HT-29 (cell line): ENCODE results near the gene DBNL. TPM values are rescaled to one million over a fixed set of nuclear protein-coding genes. Genes with fewer than 3 reads are reported as not detected.
"Not testable (repeated sequence)": the region's sequence is repeated elsewhere in the genome, so short reads cannot be mapped to it uniquely, and the experiment has no call there.

Experiments used
- DNase-seq: peaks from one replicate; pipeline ENCODE4 v3.0.0-alpha.2; 2015; ENCODE audit warnings: low spot score
- total RNA-seq: library from RNA; depleted of rRNA; stranded (reverse); fragments of >200 nt; shearing (Covaris generic); gene quantifications from 2 replicates; pipeline ENCODE4 v1.2.3, GENCODE V29; 2014; rRNA removed

Gene DBNL
- total RNA-seq = 184 and 203 TPM in 2 replicates

DNA sequence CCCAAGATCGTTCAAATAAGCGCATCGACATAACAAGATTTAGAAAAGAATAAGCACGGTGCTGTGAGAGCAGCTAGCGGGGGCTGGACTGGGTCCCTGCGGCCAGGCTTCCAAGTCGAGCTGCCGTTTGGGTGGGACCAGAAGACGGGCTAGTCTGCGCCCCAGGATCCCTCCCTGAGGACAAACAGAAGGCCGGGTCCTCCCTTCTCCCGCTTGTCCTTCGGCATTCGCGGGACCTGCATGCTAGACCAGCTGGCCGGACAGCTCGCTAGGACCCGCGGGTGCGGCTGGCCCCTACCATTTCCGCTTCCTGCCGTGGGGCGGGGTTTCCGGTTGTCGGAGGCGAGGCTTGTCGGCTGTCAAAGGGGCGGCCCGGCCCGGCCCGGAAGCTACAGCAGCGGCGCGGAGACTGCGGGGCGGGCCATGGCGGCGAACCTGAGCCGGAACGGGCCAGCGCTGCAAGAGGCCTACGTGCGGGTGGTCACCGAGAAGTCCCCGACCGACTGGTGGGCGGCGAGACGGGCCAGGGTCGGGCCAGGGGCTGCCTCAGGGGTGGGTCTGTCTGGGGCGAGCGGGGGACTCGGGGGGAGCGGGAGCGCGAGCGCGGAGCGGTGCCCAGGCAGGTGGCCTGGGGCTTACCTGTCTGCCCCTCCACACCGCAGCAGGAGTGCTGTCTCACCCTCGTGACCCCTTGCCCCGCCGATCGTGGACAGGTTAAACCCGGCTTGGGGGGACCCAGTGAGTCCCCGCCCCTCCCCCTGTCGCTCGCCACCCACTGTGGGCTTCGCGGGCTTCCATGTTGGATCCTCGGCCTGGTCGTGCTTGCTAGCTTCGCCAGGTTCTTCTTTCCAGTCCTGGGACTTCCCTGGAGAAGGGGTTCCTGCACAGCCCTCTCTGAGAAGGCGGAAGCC lies at the start of gene DBNL:
Gene DBNL (plus strand): TSS at position 388 of the 911 bp plus-strand sequence. CDS start 36 bp downstream, at position 424.
- peak; percentile 95 for DNase-seq

DNA sequence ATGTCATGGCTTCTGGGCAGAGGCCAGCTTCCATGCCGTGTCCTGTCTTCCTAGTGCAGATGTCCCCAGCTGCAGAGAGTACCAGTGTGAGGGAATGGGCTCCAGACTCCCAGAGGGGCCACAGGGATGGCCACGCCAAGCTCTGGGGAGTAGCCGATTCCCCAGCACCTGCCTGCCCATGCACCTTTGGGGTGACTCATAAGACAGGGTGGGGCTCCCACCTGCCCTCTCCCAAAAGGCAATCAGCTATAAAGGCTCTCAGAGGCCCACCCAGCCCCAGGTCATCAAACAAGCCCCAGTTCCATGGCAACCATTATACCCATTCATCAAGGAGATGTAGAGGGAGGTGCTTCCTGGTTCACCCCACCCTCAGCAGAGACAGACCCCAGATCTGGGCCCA lies 47.0 kb upstream of the DBNL start, which contains the start of gene SPDYE1:
Gene SPDYE1 (plus strand): TSS at position 366 of the 400 bp plus-strand sequence. CDS start 2,053 bp downstream, outside the sequence.
- DNase-seq = not testable (repeated sequence)

DNA sequence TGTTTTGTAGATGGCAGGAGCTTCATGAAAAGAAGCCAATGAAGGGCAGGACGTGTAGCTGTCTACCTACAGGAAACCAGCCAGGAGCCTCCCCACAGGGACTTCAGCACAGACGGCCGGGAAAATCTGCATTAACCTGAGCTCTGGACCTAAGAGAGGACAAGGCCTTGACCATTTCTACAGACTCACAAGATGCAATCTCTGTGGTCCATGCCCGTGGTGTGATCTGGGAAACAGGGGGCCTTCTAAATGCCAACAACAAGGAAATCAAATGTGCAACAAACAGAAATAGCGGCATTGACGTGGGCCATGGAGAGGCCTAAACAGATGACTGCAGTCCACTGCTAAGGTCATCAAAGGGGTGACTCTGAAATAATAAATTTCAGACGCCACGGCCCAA lies 32.4 kb upstream of the DBNL start:
- not testable (repeated sequence) for DNase-seq

DNA sequence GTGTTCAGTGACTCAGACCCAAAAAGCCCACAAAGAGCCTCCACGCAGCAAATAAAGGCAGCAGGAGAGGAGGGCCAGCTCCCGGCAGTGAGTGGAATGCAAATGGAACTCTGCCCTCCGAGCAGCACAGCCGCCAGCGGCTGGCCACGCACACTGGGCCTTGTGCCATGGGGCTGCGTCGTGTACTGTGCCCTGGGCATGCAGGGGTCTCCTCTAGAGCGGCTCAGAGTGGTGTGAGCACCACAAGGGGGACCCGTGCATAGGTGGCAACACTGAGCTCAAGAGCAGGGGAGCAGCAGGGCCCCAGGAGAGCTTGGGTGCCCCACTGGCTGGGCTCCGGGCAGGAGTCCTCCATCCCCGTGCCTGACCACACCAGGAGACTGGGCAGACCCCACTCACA lies 29.4 kb upstream of the DBNL start:
- DNase-seq = not testable (repeated sequence)

DNA sequence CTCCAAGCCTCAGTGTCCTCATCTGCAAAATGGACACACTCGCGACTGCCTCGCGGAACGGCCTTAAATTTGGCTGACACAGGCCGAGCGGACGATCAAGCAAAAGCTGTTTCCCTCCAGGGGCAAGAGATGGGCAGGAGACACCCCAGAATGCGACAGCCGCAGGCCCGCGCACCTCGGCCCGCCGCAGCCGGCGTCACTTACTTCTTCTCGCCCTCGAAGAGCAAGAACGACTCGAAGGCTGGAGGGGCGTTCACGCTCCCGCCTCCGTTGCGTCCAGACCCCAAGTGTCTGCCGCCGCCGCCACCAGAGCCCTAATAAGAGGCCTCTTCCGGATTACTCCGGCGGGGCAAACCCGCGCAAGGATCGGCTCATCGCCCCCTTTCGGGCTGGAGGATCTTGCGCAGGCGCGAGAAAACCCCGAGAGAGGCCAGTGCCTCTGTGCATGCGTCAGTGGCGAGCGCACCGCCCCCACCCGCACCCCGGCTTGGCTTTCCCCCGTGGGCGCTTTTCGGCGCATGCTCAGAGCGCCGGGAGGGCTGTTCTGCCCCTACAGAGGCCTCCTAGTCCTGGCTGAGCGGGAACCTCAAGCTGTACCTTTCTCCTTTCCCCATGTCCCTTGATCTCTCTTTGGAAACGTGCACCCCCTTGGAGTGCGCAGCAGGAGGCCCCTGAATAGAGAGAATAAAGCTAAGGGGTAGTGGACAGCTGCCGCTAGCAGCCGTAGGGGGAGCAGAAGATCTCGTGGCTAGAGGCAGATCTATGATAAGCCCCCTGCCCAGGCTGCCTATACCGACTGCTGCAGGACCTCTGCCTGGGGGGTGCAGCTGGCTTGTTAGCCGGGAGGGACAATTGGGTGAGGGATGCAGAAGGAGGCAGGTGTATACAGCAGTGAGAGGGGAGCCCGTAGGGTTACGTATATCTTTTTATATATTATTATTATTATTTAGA lies 25.4 kb upstream of the DBNL start:
- peak; percentile 98 for DNase-seq

DNA sequence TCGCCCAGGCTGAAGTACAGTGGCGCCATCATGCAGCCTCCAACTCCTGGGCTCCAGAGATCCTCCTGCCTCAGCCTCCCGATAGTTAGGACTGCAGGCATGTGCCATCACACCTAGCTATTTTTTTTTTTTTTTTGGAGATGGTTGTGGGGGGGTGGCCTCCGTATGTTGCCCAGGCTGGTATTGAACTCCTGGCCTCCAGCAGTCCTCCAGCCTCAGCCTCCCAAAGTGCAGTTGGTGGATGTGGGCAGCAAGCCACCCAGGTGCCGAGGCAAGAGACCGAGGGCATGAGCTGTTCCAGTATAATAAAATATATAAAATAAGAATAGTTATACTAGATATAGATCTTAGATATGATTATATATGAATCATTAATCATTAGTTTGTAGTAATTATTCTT lies 24.7 kb upstream of the DBNL start:
- DNase-seq = not testable (repeated sequence)

DNA sequence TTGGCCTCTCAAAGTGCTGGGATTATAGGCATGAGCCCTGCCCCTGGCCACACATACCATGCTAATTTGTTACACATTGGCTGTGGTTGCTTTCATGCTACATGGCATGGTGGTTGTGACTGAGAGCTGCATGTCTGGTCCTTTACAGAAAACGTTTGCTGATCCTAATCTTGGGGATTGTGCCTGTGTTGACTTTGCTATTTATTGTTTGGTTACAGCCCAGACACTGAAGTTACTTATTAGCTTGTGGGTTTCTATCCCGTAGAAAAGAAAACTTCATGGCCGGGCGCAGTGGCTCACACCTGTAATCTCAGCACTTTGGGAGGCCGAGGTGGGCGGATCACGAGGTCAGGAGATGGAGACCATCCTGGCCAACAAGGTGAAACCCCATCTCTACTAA lies 22.4 kb upstream of the DBNL start:
- not testable (repeated sequence) for DNase-seq

DNA sequence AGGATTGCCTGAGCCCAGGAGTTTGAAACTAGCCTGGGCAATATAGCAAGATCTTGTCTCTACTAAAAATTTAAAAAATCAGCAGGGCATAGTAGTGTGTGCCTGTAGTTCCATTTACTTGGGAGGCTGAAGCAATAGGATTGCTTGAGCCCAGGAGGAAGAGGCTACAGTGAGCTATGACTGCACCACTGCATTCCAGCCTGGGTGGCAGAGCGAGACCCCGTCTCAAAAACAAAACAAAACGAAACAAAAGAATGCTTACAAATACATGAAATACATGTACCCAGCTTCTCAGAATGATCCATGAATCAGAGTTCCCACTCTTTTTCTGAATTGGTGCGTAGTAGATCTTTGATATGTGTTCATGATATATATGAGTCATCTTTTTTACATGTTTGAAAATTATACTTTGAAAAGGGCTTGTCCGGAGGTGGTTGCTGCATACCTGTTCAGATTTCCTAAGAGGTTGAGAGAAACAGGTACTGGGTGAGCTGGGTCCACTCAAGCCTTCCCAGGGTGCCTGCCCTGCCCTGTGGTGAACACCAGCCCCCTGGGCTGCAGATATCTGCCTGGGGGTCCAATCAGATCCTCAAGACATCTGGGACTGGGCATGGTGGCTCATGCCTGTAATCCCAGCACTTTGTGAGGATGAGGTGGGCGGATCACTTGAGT lies 21.6 kb upstream of the DBNL start:
- not testable (repeated sequence) for DNase-seq

DNA sequence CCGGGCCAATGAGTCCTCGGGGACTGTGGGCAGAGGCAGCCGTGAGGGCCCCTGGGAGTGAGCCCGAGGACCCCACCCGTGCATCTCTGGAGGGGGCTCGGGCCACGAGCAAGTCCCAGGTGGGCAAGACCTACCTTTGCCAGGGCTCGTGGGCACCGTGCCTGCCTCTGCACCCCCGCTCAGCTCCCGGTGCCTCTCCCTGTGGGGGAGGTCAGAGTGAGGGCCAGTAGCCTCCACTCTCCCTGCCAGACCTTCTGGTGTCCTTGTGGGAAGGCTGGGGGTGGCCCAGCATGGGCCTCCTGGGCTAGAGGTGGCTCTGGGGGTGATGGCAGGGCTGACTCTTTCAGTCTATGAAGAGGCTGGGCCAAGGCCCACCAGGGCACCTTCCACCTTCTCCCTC lies 15.1 kb upstream of the DBNL start:
- not testable (repeated sequence) for DNase-seq

DNA sequence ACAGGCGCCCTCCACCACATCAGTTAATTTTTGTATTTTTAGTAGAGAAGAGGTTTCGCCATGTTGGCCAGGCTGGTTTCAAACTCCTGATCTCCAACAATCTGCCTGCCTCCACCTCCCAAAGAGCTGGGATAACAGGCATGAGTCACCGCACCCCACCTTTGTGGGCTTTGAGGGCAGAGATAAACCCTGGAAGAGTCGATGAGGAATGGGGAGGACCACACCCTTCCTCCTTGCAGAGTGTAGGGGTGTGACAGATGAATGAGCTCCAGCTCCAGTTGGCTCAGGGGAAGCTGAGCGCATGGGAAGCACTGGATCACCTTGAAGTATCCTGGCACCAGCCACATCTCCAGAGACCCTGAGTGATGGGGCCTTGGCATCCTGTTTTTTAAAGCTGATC lies 14.5 kb upstream of the DBNL start:
- DNase-seq = not testable (repeated sequence)

DNA sequence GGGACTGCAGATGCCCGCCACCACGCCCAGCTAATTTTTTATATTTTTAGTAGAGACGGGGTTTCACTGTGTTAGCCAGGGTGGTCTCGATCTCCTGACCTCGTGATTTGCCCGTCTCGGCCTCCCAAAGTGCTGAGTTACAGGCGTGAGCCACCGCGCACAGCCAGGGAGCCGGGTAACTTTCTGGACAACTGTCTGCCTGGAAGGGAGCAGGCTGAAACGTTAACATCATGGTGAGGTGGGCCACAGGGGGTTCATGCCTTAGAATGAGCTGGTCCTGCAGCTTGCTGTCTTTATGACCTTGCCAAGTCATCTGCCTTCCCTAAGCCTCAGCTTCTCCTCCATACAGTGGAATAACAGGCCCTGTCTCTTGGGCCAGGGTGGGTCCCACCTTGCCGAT lies 13.2 kb upstream of the DBNL start:
- DNase-seq = not testable (repeated sequence)

DNA sequence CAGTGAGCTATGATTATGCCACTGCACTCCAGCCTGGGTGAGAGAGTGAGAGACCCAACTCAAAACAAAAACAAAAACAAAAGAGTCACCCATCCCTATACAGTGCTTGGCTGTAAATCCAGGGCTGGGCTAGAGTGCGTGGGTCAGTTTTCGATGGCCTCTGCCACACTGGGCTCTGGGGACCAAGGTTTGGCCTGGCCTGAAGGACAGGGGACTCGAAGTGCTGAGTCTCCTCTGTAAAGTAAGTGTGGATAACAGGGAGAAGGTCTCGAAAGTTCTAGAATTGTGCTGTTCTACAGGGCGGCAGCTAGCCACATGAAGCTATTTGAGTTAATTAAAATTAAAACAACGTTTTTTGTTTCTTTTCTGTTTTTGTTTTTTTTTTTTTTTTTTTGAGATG lies 12.5 kb upstream of the DBNL start:
- not testable (repeated sequence) for DNase-seq

DNA sequence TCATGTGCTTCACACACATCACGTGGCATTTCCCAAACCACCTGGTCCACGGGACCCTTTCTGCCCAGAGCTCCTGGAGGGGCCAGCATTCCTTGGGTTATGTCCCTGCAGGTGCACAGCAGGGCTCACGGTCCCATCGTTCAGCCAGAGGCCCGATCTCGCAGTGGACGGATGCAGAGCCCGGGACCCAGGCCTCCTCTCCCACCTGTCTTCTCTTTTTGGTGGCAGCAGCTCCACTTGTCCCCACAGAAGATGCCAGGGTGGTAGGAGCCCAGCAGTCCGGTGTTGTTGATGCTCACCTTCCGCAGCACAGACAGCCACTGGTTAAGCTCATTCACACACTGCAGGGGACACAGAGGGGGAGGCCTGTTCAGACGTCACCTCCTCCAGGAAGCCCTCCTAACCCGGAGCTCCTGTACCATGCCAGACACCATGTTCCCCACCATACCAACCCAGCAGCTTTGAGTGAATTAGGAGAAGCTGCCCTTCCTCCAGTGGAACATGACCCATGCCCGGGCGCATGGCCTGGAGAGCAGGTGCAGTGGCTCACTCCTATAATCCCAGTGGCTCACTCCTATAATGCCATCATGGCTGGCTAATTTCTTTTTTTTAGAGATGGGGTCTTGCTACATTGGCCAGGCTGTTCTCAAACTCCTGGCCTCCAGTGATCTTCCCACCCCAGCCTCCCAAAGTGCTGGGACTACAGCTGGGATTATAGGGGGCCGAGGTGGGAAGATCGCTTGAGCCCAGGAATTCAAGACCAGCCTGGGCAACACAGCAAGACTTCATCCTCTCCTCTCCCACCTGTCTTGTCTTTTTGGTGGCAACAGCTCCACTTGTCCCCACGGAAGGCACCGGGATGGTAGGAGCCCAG lies 10.3 kb upstream of the DBNL start:
- not testable (repeated sequence) for DNase-seq

DNA sequence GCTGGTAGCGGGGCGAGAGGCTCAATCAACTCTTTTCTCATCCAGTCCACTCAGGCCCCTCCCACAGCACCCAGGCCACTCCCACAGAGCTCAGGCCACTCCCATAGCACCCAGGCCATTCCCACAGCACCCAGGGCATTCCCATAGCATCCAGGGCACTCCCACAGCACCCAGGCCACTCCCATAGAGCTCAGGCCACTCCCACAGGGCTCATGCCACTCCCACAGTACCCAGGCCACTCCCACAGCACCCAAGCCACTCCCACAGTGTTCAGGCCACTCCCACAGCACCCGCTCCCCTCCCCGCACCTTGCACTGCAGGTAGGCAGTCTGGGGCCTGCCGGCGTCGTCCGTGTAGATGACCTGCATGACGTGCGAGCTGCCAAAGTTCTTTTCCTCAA lies 8.1 kb upstream of the DBNL start:
- peak; percentile 85 for DNase-seq

DNA sequence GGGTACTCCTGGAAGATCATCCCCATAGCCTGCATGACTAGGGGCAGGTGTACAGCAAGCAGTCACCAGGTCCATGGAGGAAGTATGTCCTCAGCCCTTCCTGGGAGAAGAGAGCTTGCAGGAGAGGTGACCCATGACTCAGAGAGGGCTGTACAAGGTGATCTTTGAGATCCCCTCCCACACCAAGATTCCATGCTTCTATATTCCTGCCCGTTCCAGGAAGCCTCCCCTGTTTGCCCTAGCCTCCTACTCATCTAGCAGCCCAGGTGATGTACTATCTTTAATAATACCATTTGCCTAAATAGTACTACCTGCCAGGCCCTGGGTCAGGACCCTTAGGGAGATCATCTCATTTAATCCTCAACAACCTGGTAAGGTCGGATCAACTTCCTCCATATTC lies 6.6 kb upstream of the DBNL start:
- DNase-seq = not testable (repeated sequence)

DNA sequence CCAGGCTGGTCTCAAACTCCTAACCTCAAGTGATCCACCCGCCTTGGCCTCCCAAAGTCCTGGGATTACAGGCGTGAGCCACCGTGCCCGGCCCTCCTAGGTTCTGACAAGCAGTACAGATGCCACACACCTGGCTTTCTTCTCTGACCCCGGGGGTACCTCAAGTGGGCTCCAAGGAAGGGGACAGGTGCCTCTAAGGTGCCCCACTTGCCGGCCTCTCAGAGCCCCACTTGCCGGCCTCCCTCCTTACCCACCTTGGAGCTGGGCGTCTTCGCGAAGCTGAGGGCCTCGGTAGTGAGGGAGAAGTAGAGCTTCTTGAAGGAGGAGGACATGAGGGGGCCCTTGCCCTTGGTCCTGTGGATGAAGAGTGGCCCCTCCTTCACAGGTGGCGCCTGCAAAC lies 5.9 kb upstream of the DBNL start:
- DNase-seq = not testable (repeated sequence)

DNA sequence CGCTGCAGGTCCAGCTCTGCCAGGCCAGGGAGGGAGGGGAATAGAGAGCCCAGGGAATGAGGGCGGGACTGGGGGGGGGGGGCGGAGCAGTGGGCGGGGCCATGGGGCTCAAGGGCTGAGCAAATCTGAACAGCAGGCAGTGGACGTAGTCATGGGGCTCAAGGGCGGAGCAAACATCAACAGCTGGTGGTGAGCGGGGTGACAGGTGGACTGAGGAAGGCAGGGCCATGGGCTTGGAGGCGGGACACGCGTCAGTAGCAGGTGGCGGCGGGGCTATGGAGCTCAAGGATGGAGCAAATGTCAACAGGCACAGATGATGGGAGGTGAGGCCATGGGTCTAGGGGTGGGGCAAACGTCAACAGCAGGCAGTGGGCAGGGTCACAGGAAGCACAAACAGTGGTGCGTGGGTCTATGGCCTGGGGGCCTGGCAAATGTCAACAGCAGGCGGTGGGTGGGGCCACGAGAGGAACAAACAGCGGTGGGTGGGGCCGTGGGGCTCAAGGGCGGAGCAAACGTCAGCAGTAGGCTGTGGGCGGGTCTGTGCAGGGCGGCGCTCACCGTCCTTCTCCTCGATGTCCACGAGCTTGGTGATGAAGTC lies 5.4 kb upstream of the DBNL start:
- peak; percentile 93 for DNase-seq

DNA sequence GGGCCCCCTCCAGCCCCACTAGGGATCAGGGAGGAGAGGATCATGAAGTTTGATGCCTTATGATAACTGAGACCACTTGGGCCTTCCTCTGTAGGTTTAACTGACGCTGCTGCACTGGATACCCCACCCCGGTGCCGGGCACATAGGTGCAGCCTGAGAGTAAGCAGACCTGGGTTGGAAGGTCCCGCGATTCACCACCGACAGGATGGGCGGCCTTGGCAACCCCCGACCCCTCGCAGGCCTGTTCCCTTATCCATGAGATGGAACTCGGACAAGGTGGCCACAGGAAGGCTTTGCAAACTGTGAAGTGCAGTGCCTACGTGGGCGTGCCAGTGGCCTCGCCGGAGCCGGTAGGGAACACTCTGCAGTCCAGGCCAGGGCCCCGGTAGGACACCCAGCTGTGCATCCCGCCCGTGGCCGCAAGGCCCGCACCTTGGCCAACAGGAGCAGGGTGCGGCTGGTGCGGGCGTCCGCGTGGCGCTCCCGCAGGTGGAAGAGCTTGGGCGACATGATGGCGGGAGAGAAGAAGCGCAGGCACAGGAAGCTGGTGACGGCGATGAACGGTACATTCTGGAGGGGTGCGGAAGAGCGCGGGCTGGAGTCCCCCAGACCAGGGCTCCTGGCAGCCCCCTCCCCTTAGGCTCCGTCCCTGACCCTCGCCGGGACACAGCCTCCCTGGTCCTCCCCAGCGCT lies 4.6 kb upstream of the DBNL start:
- not testable (repeated sequence) for DNase-seq

DNA sequence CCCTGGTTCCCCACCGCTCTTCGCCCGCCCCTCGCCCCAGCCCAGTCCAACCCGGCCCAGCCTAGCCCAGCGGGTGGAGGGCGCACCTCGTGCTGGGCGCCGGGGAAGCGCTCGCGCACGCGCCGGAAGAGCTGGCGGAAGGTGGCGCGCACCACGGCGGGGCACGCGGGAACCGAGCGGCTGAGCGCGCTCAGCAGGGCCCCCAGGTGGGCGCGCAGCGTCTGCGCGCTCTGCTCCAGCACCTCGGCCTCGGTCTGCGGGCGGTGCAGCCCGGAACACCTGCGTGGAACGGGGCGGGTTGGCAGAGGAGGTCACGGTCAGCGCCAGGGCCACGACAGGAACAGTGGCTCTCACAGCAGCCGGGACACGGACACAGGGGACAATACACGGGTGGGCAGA lies 4.0 kb upstream of the DBNL start:
- DNase-seq = peak; percentile 26
